NAMALWA (cell line): Measurements from ENCODE around the gene SLC15A3.

ENCODE experiments used
- DNase-seq: peaks from one replicate; pipeline ENCODE4 v3.0.0-alpha.2; 2015; ENCODE audit warnings: low spot score

Gene SLC15A3

GRCh38 chr11:60928563-60929001 is 23.4 kb downstream of the SLC15A3 start:
- no peak for DNase-seq

DNA sequence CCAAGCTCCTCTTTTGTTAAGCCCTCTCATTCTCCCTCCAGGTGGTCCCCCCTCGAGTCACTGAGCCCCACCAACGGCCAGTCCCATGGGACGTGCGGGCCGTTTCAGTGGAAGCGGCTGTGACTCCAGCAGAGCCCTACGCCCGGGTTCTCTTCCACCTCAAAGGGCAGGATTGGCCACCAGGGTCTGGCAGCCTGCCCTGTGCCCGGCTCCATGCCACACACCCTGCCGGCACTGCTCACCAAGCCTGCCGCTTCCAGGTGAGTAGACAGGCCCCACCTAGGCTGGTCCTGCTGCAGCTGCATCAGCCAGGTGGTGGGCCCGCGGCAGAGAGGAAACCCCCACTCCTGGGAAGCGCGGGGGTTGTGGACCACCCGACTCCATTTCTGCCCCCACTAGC is 24.4 kb downstream of the SLC15A3 start:
- DNase-seq = no peak

DNA sequence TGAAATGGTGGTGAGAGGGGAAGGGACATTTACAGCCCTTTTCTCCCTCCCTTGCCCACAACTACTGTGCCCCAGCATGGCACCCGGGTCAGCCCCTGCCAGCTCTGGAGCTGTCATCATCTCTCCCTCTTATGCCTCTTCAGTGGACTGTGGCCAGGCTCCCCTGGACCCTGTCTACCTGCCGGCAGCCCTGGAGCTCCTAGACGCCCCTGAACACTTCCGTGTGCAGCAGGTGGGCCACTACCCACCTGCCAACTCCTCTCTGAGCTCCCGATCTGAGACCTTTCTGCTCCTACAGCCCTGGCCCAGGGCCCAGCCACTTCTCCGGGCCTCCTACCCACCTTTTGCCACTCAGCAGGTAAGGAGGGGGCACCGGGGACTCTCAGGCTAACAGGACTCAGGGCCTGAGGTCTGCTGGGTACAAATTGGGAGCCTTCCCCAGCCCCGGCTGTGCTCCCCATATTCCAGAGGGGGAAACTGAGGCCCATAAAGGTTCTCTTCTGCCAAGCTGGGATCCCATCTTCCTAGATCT is 24.8 kb downstream of the SLC15A3 start:
- DNase-seq = no peak

GRCh38 chr11:60926500-60926899 is 25.5 kb downstream of the SLC15A3 start:
- no peak for DNase-seq

DNA sequence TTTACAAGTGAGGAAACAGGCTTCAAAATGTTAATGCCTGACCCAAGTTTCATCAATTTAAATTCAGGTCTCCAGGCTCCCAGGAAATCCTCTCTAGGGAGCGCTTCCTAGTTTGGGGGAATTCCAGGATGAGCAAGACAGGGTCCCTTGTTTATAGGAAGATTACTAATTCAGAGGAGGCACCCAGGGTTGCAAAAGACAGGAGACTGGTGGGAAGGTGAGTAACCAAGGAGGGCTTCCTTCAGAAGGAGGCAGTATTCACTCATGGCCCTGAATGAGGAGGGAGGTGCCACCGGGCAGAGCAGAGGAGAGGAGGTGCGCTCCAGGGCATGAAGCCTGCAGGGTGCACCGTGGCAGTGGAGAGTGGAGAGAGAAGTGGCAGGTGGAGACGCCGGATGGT is 26.1 kb downstream of the SLC15A3 start:
- DNase-seq = no peak

DNA sequence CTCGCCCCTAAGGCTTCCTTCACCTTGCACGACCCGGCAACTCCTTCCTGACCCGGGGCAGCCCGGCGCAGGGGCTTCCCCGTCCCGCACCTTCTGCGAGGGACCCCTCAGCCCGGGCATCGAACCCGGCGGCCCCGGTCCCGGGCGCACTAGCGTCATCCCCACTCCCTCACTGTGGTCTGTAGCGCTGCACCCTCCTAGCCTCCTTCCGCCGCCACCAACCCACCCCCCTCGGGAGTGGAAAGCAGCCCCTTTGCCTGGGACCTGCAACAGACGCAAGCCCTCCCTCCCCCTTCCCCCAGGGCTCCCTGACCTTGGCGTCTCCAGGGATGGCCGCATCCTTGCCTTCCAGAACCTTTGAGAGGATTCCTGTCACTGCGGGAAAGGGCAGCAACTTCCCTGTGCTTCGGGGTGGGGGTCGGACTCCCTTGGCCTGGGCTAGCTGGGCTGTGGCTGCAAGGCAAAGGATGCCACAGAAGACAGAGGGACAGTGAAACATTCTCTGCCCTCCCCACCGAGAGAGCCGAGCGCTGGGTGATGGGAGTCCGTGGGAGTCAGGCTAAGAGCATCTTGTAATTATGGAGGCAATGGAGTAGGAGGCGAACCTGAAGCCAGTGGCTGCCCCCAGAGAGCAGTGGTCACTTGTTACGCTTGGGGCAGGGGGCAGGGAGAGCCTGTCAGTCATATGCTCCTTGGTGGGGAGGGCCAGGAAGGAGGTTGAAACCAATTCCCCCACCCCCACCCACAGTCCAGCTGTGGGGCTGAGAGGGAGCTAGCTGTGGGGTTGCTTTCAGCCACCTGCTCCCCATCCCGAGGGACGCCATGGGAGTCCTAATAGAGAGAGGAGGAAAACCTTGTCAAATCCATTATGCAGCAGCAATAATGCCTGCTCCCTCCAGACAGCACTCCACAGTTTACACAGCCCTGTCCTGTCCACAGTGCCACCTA is 26.8 kb downstream of the SLC15A3 start:
- no peak for DNase-seq

GRCh38 chr11:60924110-60924905 is 27.7 kb downstream of the SLC15A3 start, which contains the start of gene TMEM132A:
Gene TMEM132A, plus strand, starts transcription at chr11:60924460. Its CDS starts 174 bp downstream, at chr11:60924634.
- no peak for DNase-seq

DNA sequence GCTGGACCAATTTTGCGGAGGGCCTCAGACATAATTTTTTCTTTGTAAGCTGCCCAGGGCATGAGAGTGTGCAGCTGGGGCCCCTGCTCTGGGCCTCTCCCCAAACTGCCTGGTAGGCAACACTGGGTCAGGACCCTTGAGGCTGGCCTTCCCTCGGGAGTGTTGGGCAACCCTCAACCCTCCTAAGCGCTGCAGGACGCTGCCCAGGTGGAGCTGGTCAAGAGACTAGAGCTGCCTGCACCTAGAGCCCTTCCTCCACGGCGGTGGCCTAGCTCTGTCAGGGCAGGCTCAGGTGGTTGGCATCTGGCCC is 28.2 kb downstream of the SLC15A3 start:
- DNase-seq = no peak

- DNase-seq = no peak
These were observed 28.6 kb downstream of the SLC15A3 start for GRCh38 chr11:60923326-60923725.

GRCh38 chr11:60922906-60923305 is 29.1 kb downstream of the SLC15A3 start:
- DNase-seq = no peak

- DNase-seq = no peak
These were observed 30.1 kb downstream of the SLC15A3 start for GRCh38 chr11:60921777-60922335.

- DNase-seq = no peak
These were observed 30.7 kb downstream of the SLC15A3 start for GRCh38 chr11:60921259-60921658.

- no peak for DNase-seq
These were observed 32.0 kb downstream of the SLC15A3 start for GRCh38 chr11:60919956-60920355.

GRCh38 chr11:60919320-60919719 is 32.7 kb downstream of the SLC15A3 start:
- no peak for DNase-seq

DNA sequence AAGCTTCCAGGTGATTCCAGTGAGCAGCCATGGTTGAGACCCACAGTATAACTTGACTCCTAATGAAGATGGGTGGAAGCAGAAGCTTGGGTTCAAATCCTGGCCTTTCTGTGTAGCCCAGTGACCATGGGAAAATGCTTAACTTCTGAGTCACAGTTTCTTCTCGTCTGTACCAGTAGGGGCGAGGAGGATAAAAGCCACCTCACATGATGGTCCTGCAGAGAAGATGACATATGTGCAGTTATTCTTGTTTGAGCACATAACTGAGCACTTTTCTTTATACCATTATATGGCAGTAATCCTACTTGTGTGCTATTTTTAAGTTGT is 33.1 kb downstream of the SLC15A3 start:
- DNase-seq = peak; percentile 25

DNA sequence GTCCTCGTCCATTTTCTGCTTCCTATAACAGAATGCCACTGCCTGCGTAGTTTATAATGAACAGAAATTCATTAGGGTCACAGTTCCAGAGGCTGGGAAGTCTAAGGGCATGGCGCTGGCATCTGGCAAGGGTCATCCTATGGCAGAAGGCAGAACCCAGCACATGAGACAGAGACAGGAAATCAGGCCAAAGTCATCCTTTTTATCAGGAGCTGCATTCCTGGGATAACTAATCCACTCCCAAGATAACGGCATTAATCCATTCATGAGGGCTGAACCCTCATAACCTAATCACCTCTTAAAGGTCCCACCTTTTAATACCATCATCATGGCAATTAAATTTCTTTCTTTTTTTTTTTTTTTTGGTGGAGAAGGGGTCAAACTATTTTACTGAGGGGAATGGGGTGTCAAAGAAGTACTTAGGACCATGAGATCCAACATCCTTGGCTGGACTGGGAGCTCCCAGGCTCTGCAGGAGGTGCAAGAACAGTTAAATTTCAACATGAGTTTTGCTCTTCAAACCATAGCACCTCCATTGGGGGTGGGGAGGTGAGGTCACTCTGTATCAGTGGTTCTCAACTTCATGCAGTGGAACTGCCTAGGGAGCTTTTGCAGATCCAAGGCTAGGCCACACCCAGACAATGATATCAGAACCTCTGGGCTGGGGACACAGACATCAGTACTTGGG is 33.6 kb downstream of the SLC15A3 start:
- DNase-seq = no peak

DNA sequence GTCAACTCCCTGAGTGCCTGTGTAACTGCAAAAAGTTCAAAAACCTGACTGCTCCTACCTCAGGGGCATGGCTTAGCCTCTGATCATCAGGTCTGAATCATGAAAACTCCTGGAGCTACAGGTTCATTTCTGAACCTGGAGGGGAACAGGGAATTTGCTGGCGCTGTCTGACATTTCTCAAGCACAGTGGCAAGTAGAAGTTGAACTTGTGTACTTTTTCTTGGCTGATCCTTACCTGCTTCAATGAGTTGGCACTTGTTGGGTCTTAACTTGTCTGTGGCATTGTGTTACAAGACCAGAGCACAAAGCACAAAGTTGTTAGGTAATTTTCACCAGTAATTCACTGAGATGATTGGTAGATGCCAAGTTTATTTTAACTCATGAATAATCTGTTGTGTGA is 34.7 kb downstream of the SLC15A3 start:
- no peak for DNase-seq

- DNase-seq = no peak
These were observed 35.2 kb downstream of the SLC15A3 start for GRCh38 chr11:60916669-60917206.

- DNase-seq = peak; percentile 79
These were observed 36.6 kb downstream of the SLC15A3 start for GRCh38 chr11:60915248-60915914.

- DNase-seq = peak; percentile 71
These were observed 37.2 kb downstream of the SLC15A3 start for GRCh38 chr11:60914633-60915247.
